ENCODE data around the gene MEG3.

MEG3 gene

GRCh38 chr14:100866666-100867630 lies 41.0 kb downstream of the MEG3 start:
- no peak for DNase-seq

GRCh38 chr14:100867631-100868315 lies 41.9 kb downstream of the MEG3 start:
- no peak for DNase-seq

- no peak for DNase-seq
These were observed 42.9 kb downstream of the MEG3 start for GRCh38 chr14:100868621-100869370.

GRCh38 chr14:100871234-100872186 lies 45.6 kb downstream of the MEG3 start:
- DNase-seq = no peak

- no peak for DNase-seq
These were observed 46.6 kb downstream of the MEG3 start for GRCh38 chr14:100872259-100873095.

- no peak for DNase-seq
These were observed 47.2 kb downstream of the MEG3 start for GRCh38 chr14:100873096-100873482.

GRCh38 chr14:100874051-100874410 lies 48.1 kb downstream of the MEG3 start:
- DNase-seq = no peak

GRCh38 chr14:100874411-100875091 lies 48.6 kb downstream of the MEG3 start:
- DNase-seq = no peak

- DNase-seq = no peak
These were observed 49.2 kb downstream of the MEG3 start for GRCh38 chr14:100875126-100875525.

- DNase-seq = no peak
These were observed 50.1 kb downstream of the MEG3 start for GRCh38 chr14:100875861-100876590.

- DNase-seq = no peak
These were observed 52.6 kb downstream of the MEG3 start for GRCh38 chr14:100878271-100879146.

GRCh38 chr14:100879194-100879593 lies 53.3 kb downstream of the MEG3 start:
- DNase-seq = no peak

- no peak for DNase-seq
These were observed 53.9 kb downstream of the MEG3 start for GRCh38 chr14:100879782-100880181.

GRCh38 chr14:100880271-100881101 lies 54.6 kb downstream of the MEG3 start:
- DNase-seq = no peak

- no peak for DNase-seq
These were observed 55.5 kb downstream of the MEG3 start for GRCh38 chr14:100881211-100882025.

- DNase-seq = no peak
These were observed 56.4 kb downstream of the MEG3 start for GRCh38 chr14:100882026-100882967.
